ENCODE data around the gene KLF14. TPM values are rescaled to one million over a fixed set of nuclear protein-coding genes. Genes with fewer than 3 reads are reported as not detected.

Gene KLF14
- total and polyA plus RNA-seq, 2 experiments from 2014 or later, result 0.11 to 0.25 TPM

DNA sequence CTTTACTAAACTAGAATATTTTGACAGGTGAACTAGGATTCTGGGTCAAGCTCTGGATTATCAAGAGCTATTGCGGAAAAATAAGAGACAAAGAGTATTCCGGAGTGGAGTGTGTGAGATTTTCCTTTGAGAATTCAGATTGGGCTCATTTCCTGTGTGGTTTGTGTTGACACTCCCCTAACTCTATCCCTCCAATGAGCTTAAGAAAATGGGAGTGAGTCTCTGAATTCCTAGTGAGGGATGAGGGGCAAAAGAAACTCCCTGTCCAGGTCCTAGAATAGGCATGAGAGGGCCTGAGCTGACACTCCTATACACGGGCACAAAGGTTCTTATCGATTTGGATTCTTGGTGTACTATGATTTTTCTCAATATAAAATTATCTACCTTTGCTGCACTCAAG is 10.2 kb downstream of the KLF14 start:
- no peaks in the 10 kb centered on the region for H3K9me3 ChIP-seq (ENCODE audit: low read depth)
- H3K4me3 ChIP-seq, result no peak overlapping the region
- no peak overlapping the region for H3K9ac ChIP-seq
- no peak for TF ChIP-seq EZH2phosphoT487 (IDR thresholded peaks at IDR 0.05; ENCODE audit: insufficient read depth, low read depth)
- no peak overlapping the region for H3K4me2 ChIP-seq (ENCODE audit: unreplicated experiment)
- no peak overlapping the region for H3K27ac ChIP-seq
- H4K20me1 ChIP-seq (ENCODE audit: insufficient read depth), result no peaks in the 10 kb centered on the region
- no peaks in the 10 kb centered on the region for H3K9me2 ChIP-seq (ENCODE audit: insufficient read depth)
- H3K79me2 ChIP-seq (ENCODE audit: insufficient read depth), result no peaks in the 10 kb centered on the region
- 91 to 94% methylated on average over 4 of the region's 4 CpGs for WGBS, 2 experiments (ENCODE audit: low coverage in 1 of 2, low lambda C conversion rate in 2 of 2, missing lambda C conversion rate in 2 of 2)
- no peak for DNase-seq
- peaks cover 13% of the 10 kb centered on the region for H3K27me3 ChIP-seq (replicated peaks; ENCODE audit: insufficient read depth)
- H3K4me1 ChIP-seq (ENCODE audit: insufficient read depth), result no peaks in the 10 kb centered on the region
- H3K36me3 ChIP-seq (ENCODE audit: low read depth), result no peaks in the 10 kb centered on the region
- H2AFZ ChIP-seq, result no peak overlapping the region
- in situ Hi-C loops (cut with MboI), result loop anchor here (25.0 kb wide), 1 partner anchor 486 kb away; no protein-coding TSS in a partner anchor
- H3F3A ChIP-seq (ENCODE audit: insufficient read depth), result no peaks in the 10 kb centered on the region

DNA sequence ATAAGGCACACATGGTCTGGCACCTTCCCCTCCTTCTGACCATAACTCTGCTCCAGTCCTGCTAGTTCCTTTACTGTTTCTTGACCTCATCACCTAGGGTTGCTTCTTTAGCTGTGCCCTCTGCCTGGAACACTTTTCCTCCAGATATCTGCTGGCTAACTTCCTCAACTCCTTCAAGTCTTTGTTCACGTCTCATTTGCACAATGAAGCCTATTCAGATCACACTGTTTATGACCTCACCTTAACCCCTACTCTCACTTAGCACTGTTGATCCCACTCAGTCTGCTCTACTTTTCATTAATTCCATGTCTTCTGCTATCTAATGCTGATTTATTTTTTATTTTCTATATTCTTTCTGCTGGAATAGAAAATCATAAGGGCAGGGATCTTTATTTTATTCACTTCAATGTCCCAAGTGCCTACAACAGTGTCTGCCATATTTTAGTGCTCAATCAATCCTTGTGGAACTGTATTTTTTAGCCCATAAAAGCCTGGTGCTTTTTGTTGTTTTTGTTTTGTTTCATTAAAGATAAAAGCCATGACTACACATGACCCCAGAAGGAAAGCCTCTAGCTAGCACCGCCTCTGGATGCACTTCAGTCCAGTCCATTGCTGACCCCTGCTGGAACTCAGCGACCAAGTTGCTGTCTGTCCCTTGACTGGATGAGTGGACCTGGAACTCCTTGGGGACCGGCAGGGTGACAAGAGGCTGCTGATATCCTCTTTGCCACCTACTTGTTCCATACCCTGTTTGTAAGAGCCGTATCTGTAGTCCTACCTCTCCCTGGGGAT is 12.3 kb downstream of the KLF14 start:
- 0 out of 2 replicates have a peak, but pooled peaks cover 8% of the 10 kb centered on the region for H3K27me3 ChIP-seq (replicated peaks; ENCODE audit: insufficient read depth)
- H4K20me1 ChIP-seq (ENCODE audit: insufficient read depth), result no peaks in the 10 kb centered on the region
- no peaks in the 10 kb centered on the region for H3F3A ChIP-seq (ENCODE audit: insufficient read depth)
- H3K4me2 ChIP-seq (ENCODE audit: unreplicated experiment), result no peak overlapping the region
- in situ Hi-C loops (cut with MboI), result loop anchor here (25.0 kb wide), 1 partner anchor 484 kb away; no protein-coding TSS in a partner anchor
- no peaks in the 10 kb centered on the region for H3K79me2 ChIP-seq (ENCODE audit: insufficient read depth)
- no peaks in the 10 kb centered on the region for H3K9me3 ChIP-seq (ENCODE audit: low read depth)
- H3K36me3 ChIP-seq (ENCODE audit: low read depth), result no peaks in the 10 kb centered on the region
- no peak overlapping the region for H3K9ac ChIP-seq
- WGBS, 2 experiments (ENCODE audit: low coverage in 1 of 2, low lambda C conversion rate in 2 of 2, missing lambda C conversion rate in 2 of 2), result 12 to 15% methylated on average over 5 of the region's 5 CpGs
- peak; percentile 84 for DNase-seq
- no peaks in the 10 kb centered on the region for H3K9me2 ChIP-seq (ENCODE audit: insufficient read depth)
- H3K4me1 ChIP-seq (ENCODE audit: insufficient read depth), result no peaks in the 10 kb centered on the region
- H2AFZ ChIP-seq, result no peak overlapping the region
- H3K27ac ChIP-seq, result no peak overlapping the region
- no peak overlapping the region for H3K4me3 ChIP-seq
- no peak for TF ChIP-seq EZH2phosphoT487 (IDR thresholded peaks at IDR 0.05; ENCODE audit: insufficient read depth, low read depth)
- TF ChIP-seq EZH2 (IDR thresholded peaks at IDR 0.05; ENCODE audit: insufficient read depth, poor library complexity, severe bottlenecking), result no peak

DNA sequence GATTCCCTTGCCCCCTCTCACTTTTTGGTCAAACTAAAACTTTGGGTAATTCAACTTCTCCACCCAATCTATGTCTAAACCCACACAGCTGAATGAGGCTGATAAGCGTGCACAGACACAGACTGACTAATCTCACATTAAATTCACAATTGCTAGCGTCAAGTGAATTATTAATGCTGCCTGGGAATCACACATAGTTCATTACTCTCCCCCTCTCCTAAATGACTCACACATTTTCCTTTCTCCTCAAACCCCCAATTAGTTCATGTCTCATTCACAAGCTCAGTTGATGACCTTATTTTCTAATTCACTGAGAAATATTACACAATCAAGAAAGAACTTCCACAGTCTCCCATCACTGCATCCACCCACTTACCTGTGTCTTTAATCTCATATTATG is 14.5 kb downstream of the KLF14 start:
- WGBS, 2 experiments (ENCODE audit: low coverage in 1 of 2, low lambda C conversion rate in 2 of 2, missing lambda C conversion rate in 2 of 2), result 64 to 68% methylated on average over 2 of the region's 2 CpGs
- Histone ChIP-seq H3K9me2 (ENCODE audit: insufficient read depth) (no peaks in the 10 kb centered on the region), H3K4me1 (ENCODE audit: insufficient read depth) (no peaks in the 10 kb centered on the region), H3F3A (ENCODE audit: insufficient read depth) (no peaks in the 10 kb centered on the region), H3K4me2 (ENCODE audit: unreplicated experiment) (no peak overlapping the region), H3K79me2 (ENCODE audit: insufficient read depth) (no peaks in the 10 kb centered on the region), H2AFZ (no peak overlapping the region), H4K20me1 (ENCODE audit: insufficient read depth) (no peaks in the 10 kb centered on the region), H3K4me3 (no peak overlapping the region), H3K9ac (no peak overlapping the region), H3K9me3 (ENCODE audit: low read depth) (no peaks in the 10 kb centered on the region), H3K36me3 (ENCODE audit: low read depth) (no peaks in the 10 kb centered on the region), H3K27ac (no peak overlapping the region), H3K27me3 (replicated peaks; ENCODE audit: insufficient read depth) (peaks cover 8% of the 10 kb centered on the region; the same call in 1 of the 2 replicates)
- in situ Hi-C loops (cut with MboI), result loop anchor here (25.0 kb wide), 1 partner anchor 482 kb away; no protein-coding TSS in a partner anchor
- DNase-seq, result no peak
- no peak for TF ChIP-seq EZH2 (IDR thresholded peaks at IDR 0.05; ENCODE audit: insufficient read depth, poor library complexity, severe bottlenecking)
- TF ChIP-seq EZH2phosphoT487 (IDR thresholded peaks at IDR 0.05; ENCODE audit: insufficient read depth, low read depth), result no peak

DNA sequence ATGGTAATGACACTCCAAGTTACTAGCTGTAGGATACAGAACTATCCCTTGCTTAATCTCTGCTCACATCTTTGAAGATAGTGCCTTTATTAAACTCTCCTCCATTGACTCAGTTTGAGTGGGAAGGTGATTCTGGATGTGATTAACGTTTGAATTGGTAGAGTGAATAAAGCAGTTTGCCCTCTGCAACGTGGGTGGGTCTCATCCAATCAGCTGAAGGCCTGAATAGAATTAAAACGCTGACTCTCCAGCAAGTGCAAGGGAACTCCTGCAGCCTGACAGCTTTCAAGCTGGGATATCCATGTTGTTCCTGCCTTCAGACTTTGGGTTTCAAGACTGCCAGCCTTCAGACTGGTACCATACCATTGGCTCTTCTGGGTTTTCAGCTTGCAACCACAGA is 21.6 kb downstream of the KLF14 start:
- peaks cover 9% of the 10 kb centered on the region for H3K27me3 ChIP-seq (replicated peaks; ENCODE audit: insufficient read depth)
- H3K4me3 ChIP-seq, result no peak overlapping the region
- in situ Hi-C loops (cut with MboI), result loop anchor here (25.0 kb wide), 1 partner anchor 475 kb away; no protein-coding TSS in a partner anchor
- WGBS, 2 experiments (ENCODE audit: low coverage in 1 of 2, low lambda C conversion rate in 2 of 2, missing lambda C conversion rate in 2 of 2), result 20 to 34% methylated on average over 3 of the region's 3 CpGs
- no peaks in the 10 kb centered on the region for H3F3A ChIP-seq (ENCODE audit: insufficient read depth)
- TF ChIP-seq EZH2phosphoT487 (IDR thresholded peaks at IDR 0.05; ENCODE audit: insufficient read depth, low read depth) (no peak), EZH2 (IDR thresholded peaks at IDR 0.05; ENCODE audit: insufficient read depth, poor library complexity, severe bottlenecking) (no peak)
- no peak overlapping the region for H3K27ac ChIP-seq
- H3K9ac ChIP-seq, result no peak overlapping the region
- H3K79me2 ChIP-seq (ENCODE audit: insufficient read depth), result no peaks in the 10 kb centered on the region
- no peak for DNase-seq
- no peaks in the 10 kb centered on the region for H3K9me2 ChIP-seq (ENCODE audit: insufficient read depth)
- no peak overlapping the region for H3K4me2 ChIP-seq (ENCODE audit: unreplicated experiment)
- no peaks in the 10 kb centered on the region for H3K4me1 ChIP-seq (ENCODE audit: insufficient read depth)
- no peaks in the 10 kb centered on the region for H4K20me1 ChIP-seq (ENCODE audit: insufficient read depth)
- H3K9me3 ChIP-seq (ENCODE audit: low read depth), result no peaks in the 10 kb centered on the region
- no peaks in the 10 kb centered on the region for H3K36me3 ChIP-seq (ENCODE audit: low read depth)
- no peak overlapping the region for H2AFZ ChIP-seq
